Esophagus squamous epithelium (tissue), 4 donors: ENCODE results near the gene RDH12.

Experiments
- CTCF ChIP-seq, 6 experiments: fragments of 450-650 bp in 4 of 6; fragments of 200-600 bp in 2 of 6; sonication (generic) in 2 of 6; IDR thresholded peaks; one replicate each; pipeline ENCODE4 v1.5.1; 2016 to 2019; ENCODE audit warnings: antibody characterized with exemption in 6 of 6, mild to moderate bottlenecking in 4 of 6, moderate library complexity in 4 of 6
- POLR2A ChIP-seq, 4 donors: fragments of 450-650 bp; IDR thresholded peaks; one replicate each; pipeline ENCODE4 v1.6.1; 2017; ENCODE audit warnings: antibody characterized with exemption in 4 of 4, mild to moderate bottlenecking in 4 of 4, moderate library complexity in 3 of 4

GRCh38 chr14:67718265-67718664, 16.6 kb downstream of the RDH12 start:
- TF ChIP-seq POLR2A (IDR thresholded peaks at IDR 0.05): no peak
- no peak for TF ChIP-seq CTCF (IDR thresholded peaks at IDR 0.05)
